ENCODE data around the gene CHST11.
A peak's percentile ranks its signal among the peaks of the same experiment; 100 is the strongest.

Gene CHST11

GRCh38 chr12:104433061-104433460 is 23.7 kb upstream of the CHST11 start:
- no peak for DNase-seq

DNA sequence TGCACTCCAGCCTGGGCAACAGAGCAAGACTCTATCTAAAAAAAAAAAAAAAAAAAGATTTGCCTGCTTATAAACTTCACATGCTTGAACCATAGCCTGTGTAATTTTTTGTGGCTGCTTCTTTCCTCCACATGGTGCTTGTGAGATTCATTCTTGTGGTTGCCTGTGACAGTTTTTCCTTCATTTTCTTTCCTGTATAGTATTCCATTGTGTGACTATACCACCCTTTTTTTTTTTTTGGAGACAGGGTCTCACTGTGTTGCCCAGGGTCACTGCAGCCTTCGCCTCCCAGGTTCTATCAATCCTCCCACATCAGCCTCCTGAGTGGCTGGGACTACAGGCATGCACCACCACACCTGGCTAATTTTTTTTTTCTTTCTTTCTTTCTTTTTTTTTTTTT is 22.6 kb upstream of the CHST11 start:
- no peak for DNase-seq

DNA sequence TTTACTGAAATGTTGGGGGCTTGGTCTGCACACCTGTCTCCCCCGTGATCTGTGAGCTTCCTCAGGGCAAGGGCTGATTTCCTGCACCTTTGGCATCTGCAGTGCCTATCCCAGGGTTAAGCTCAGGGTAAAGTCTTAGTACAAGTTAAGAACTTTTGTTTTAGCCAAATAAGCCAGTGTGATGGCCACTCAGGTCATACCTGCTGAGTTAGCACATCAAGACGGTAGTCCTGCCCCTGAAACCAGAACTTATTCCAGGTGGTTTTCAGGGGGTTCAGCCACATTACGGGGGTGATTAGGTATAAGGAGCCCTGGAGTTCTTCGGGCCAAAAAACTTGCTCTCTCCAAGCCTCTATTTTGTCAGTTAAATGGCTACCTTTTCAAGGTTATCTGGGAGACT is 21.6 kb upstream of the CHST11 start:
- DNase-seq: no peak

DNA sequence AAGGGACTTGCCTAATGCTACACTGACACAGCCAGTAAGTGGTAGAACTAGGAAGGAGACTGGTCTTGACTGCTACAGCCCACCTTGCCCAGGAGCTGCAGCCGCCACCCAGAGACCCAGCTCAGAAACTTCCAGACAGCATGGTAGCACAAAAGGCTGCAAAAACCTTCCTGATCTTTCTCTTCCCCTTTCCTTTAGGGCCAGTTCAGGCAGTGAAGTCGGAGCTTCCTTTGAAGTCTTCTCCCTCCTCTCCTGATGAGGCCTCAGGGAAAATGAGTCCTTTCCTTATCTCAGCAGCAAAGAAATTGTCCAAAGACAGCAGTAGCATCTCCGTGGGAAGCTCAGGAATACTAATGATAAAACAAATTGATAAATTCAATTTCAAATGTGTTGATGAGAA is 21.0 kb upstream of the CHST11 start:
- DNase-seq: no peak

DNA sequence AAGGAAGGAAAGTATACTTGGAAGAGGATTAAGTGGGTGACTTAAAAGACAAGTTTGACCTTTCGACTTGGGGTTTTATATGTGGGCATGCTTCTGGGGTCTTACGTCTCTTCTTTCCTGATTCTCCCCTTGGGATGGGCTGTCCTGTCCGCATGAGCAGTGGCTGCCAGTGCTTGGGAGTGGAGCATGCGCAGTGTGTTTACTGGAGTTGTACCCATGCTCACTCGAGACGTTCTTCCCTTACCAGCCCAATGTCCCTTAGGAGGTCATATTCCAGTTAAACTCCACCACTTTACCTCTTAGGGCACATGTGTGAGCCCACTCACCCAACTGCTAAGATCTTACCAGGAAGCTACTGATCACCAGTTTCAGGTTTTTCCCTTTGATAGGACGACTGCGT is 20.0 kb upstream of the CHST11 start:
- no peak for DNase-seq

- DNase-seq: no peak
Measured at GRCh38 chr12:104438134-104438533, 18.6 kb upstream of the CHST11 start.

DNA sequence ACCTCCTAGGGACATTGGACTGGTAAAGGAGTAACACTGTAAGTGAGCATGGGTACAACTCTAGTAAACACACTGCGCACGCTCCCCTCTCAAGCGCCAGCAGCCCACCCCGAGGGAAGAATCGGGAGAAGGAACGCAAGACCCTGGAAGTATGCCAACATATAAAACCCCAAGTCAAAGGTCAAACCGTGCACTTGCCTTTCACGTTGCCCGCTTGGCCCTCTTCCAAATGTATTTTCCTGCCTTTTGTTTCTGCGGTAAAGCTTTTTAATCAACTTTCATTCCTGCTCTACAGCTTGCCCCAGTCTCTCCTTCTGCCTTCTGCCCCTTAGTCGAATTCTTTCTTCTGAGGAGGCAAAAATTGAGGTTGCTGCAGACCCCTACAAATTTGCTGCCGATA is 17.6 kb upstream of the CHST11 start:
- no peak for DNase-seq

GRCh38 chr12:104443008-104443407 is 13.7 kb upstream of the CHST11 start:
- no peak for DNase-seq

GRCh38 chr12:104446646-104447421 is 9.9 kb upstream of the CHST11 start:
- DNase-seq: no peak

GRCh38 chr12:104448031-104448430 is 8.7 kb upstream of the CHST11 start:
- no peak for DNase-seq

- no peak for DNase-seq
Measured at GRCh38 chr12:104448451-104448850, 8.3 kb upstream of the CHST11 start.

- DNase-seq: no peak
Measured at GRCh38 chr12:104450700-104451099, 6.0 kb upstream of the CHST11 start.

GRCh38 chr12:104452087-104452486 is 4.7 kb upstream of the CHST11 start:
- DNase-seq: no peak

GRCh38 chr12:104453133-104453532 is 3.6 kb upstream of the CHST11 start:
- no peak for DNase-seq

- DNase-seq: peak; percentile 53
Measured at GRCh38 chr12:104454997-104455396, 1.8 kb upstream of the CHST11 start.

DNA sequence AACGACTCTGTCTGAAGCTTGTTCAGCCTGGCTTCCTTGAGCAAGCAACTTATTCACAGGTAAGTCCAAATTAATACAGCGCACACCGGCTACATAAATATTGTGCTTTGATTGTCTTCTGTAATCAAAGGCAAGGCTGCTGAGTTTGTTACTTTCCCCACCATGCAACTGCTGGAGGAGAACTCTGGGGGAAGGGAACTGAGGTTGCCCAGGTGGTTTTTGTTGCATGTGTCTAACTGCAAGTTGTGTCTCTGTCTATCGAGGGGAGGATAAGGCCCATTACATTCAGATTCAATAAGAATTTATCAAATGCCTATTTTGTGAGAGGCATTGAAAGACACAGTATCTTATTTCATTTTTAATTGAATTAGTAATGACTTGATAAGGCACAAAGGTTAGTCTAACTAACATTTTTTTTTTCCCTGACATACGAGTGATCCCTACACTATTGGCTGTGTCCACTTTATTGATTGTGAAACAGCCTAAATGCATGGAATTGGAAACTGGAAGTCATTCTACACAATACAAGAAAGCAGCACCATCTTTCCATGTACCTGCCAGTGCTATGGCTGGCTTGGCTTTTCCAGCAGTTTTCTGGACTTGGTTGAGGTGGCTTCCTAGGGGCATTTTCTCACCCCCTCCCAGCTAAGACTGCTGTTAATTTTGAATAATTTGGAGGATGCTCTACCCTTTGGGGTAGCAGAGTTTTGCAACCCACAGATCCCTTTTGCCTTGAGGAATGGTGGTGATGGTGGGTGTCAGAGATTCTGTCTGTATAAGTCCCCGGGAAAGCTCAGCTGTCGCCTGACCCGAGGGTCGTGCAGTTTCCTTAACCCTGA is 951 bp upstream of the CHST11 start:
- DNase-seq: no peak

GRCh38 chr12:104456950-104457745 is 400 bp downstream of the CHST11 start:
- peak; percentile 66 for DNase-seq

DNA sequence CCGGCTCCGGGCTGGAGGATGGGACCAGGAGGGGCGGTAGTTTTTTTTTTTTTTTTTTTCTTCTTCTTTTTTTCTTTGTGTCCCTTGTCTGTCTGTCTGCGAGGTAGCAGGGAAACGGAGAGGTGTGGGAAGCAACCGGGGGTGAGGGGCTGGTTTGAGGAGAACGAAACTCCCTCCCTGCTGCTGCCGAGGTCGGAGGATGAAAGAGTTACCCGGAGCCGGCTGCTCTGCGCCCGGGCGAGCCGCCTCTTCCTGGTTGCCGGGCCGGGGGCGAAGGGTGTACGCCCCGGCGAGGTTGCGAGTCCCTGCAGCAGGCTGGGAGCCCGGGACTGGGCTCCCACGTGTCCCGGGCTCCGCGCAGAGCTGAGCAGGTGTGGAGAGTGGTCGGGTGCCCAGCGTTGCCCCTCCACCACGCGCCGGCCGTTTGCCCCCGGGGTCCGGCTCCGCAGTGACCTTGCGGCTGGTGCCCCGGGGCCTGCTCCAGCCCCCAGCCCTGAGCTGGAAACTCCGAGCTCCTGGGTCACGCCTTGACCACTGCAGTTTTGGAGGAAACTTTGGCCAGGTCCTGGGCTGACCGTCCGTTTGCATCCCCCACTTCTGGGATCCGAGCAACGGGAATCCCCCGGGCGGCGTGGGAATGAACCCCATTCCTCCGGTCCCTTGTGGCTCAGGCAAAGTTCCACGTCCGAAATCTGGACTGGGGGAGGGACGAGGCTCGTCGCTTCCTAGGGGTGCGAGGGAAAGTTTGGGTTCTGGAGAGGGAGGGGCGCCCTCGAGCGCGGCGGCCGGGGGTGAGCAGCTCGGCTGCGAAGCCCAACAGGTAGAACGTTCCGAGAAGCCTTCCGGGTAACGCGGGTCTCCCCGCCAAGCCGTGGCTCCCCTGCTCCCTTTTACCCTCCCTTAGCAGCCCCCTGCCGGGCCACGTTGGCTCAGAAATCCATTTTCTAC is 1.3 kb downstream of the CHST11 start:
- no peak for DNase-seq

GRCh38 chr12:104458694-104459367 is 2.1 kb downstream of the CHST11 start:
- no peak for DNase-seq

- no peak for DNase-seq
Measured at GRCh38 chr12:104459368-104459909, 2.7 kb downstream of the CHST11 start.
